Measurements from ENCODE around the gene KBTBD12. TPM values are rescaled to one million over a fixed set of nuclear protein-coding genes. Genes with fewer than 3 reads are reported as not detected.

The KBTBD12 gene
- total and polyA plus RNA-seq, 3 experiments from 2014 or later, result not detected

- Histone ChIP-seq H3K27ac (ENCODE audit: low read depth, low read length) (no peak overlapping the region), H3K4me3 (ENCODE audit: low read length) (no peak overlapping the region), H3K36me3 (ENCODE audit: insufficient read depth, low read length) (no peaks in the 10 kb centered on the region), H3K27me3 (ENCODE audit: insufficient read depth, low read length, poor library complexity, severe bottlenecking) (no peaks in the 10 kb centered on the region), H3K9me3 (ENCODE audit: low read length) (no peaks in the 10 kb centered on the region), H3K4me1 (ENCODE audit: insufficient read depth, low read length) (no peaks in the 10 kb centered on the region)
- Mint-ChIP-seq H3K4me1 (no peaks in the 10 kb centered on the region), H3K9me3 (no peaks in the 10 kb centered on the region), H3K4me3 (no peak overlapping the region), H3K36me3 (no peaks in the 10 kb centered on the region), H3K27ac (no peak overlapping the region), H3K27me3 (peaks cover 0 to 4% of the 10 kb centered on the region in 2 donors)
- ChIA-PET POLR2A (no interaction called here), CTCF (no interaction called here)
- DNase-seq, result no peak
Measured at GRCh38 chr3:127992127-127992526, 77.1 kb downstream of the KBTBD12 start.

- H3K4me1 ChIP-seq (ENCODE audit: insufficient read depth, low read length), result no peaks in the 10 kb centered on the region
- ChIA-PET POLR2A (no interaction called here), CTCF (no interaction called here)
- no peak overlapping the region for H3K4me3 Mint-ChIP-seq
- H3K27ac Mint-ChIP-seq, result no peak overlapping the region
- H3K9me3 ChIP-seq (ENCODE audit: low read length), result no peaks in the 10 kb centered on the region
- DNase-seq, result no peak
- no peaks in the 10 kb centered on the region for H3K27me3 ChIP-seq (ENCODE audit: insufficient read depth, low read length, poor library complexity, severe bottlenecking)
- no peak overlapping the region for H3K27ac ChIP-seq (ENCODE audit: low read depth, low read length)
- no peaks in the 10 kb centered on the region for H3K9me3 Mint-ChIP-seq
- no peaks in the 10 kb centered on the region for H3K36me3 ChIP-seq (ENCODE audit: insufficient read depth, low read length)
- H3K4me1 Mint-ChIP-seq, result no peaks in the 10 kb centered on the region
- H3K36me3 Mint-ChIP-seq, result no peaks in the 10 kb centered on the region
- H3K27me3 Mint-ChIP-seq, result peaks cover 0 to 4% of the 10 kb centered on the region in 2 donors
- H3K4me3 ChIP-seq (ENCODE audit: low read length), result no peak overlapping the region
Measured at GRCh38 chr3:127994011-127994410, 79.0 kb downstream of the KBTBD12 start.

GRCh38 chr3:127997016-127997415 lies 82.0 kb downstream of the KBTBD12 start:
- Mint-ChIP-seq H3K36me3 (no peaks in the 10 kb centered on the region), H3K4me3 (no peak overlapping the region), H3K27me3 (peaks cover 0 to 9% of the 10 kb centered on the region in 2 donors), H3K9me3 (no peaks in the 10 kb centered on the region), H3K27ac (no peak overlapping the region), H3K4me1 (no peaks in the 10 kb centered on the region)
- DNase-seq, result no peak
- Histone ChIP-seq H3K27me3 (ENCODE audit: insufficient read depth, low read length, poor library complexity, severe bottlenecking) (no peaks in the 10 kb centered on the region), H3K4me3 (ENCODE audit: low read length) (no peak overlapping the region), H3K9me3 (ENCODE audit: low read length) (no peaks in the 10 kb centered on the region), H3K4me1 (ENCODE audit: insufficient read depth, low read length) (no peaks in the 10 kb centered on the region), H3K27ac (ENCODE audit: low read depth, low read length) (no peak overlapping the region), H3K36me3 (ENCODE audit: insufficient read depth, low read length) (no peaks in the 10 kb centered on the region)
- CTCF ChIA-PET, result no interaction called here
- POLR2A ChIA-PET, result no interaction called here

- no peak overlapping the region for H3K4me3 Mint-ChIP-seq
- H3K27me3 Mint-ChIP-seq, result peaks cover 0 to 9% of the 10 kb centered on the region in 2 donors
- Histone ChIP-seq H3K4me1 (ENCODE audit: insufficient read depth, low read length) (no peaks in the 10 kb centered on the region), H3K4me3 (ENCODE audit: low read length) (no peak overlapping the region), H3K27me3 (ENCODE audit: insufficient read depth, low read length, poor library complexity, severe bottlenecking) (no peaks in the 10 kb centered on the region), H3K9me3 (ENCODE audit: low read length) (no peaks in the 10 kb centered on the region), H3K27ac (ENCODE audit: low read depth, low read length) (no peak overlapping the region), H3K36me3 (ENCODE audit: insufficient read depth, low read length) (no peaks in the 10 kb centered on the region)
- no peak overlapping the region for H3K27ac Mint-ChIP-seq
- no peak for DNase-seq
- no peaks in the 10 kb centered on the region for H3K4me1 Mint-ChIP-seq
- CTCF ChIA-PET, result no interaction called here
- POLR2A ChIA-PET, result no interaction called here
- no peaks in the 10 kb centered on the region for H3K9me3 Mint-ChIP-seq
- H3K36me3 Mint-ChIP-seq, result no peaks in the 10 kb centered on the region
Measured at GRCh38 chr3:127997961-127998360, 82.9 kb downstream of the KBTBD12 start.

- DNase-seq, result no peak
- Mint-ChIP-seq H3K27me3 (peaks cover 0 to 9% of the 10 kb centered on the region in 2 donors), H3K4me3 (no peak overlapping the region), H3K9me3 (no peaks in the 10 kb centered on the region), H3K4me1 (no peaks in the 10 kb centered on the region), H3K36me3 (no peaks in the 10 kb centered on the region), H3K27ac (no peak overlapping the region)
- POLR2A ChIA-PET, result no interaction called here
- no peak overlapping the region for H3K4me3 ChIP-seq (ENCODE audit: low read length)
- H3K27me3 ChIP-seq (ENCODE audit: insufficient read depth, low read length, poor library complexity, severe bottlenecking), result no peaks in the 10 kb centered on the region
- no peaks in the 10 kb centered on the region for H3K36me3 ChIP-seq (ENCODE audit: insufficient read depth, low read length)
- H3K4me1 ChIP-seq (ENCODE audit: insufficient read depth, low read length), result no peaks in the 10 kb centered on the region
- H3K27ac ChIP-seq (ENCODE audit: low read depth, low read length), result no peak overlapping the region
- H3K9me3 ChIP-seq (ENCODE audit: low read length), result no peaks in the 10 kb centered on the region
- CTCF ChIA-PET, result no interaction called here
Measured at GRCh38 chr3:127998596-127998995, 83.6 kb downstream of the KBTBD12 start.

- no peaks in the 10 kb centered on the region for H3K36me3 Mint-ChIP-seq
- no peak for DNase-seq
- no peaks in the 10 kb centered on the region for H3K4me1 Mint-ChIP-seq
- ChIA-PET POLR2A (no interaction called here), CTCF (no interaction called here)
- peaks cover 0 to 9% of the 10 kb centered on the region in 2 donors for H3K27me3 Mint-ChIP-seq
- Histone ChIP-seq H3K27ac (ENCODE audit: low read depth, low read length) (no peak overlapping the region), H3K4me1 (ENCODE audit: insufficient read depth, low read length) (no peaks in the 10 kb centered on the region), H3K9me3 (ENCODE audit: low read length) (no peaks in the 10 kb centered on the region), H3K4me3 (ENCODE audit: low read length) (no peak overlapping the region), H3K36me3 (ENCODE audit: insufficient read depth, low read length) (no peaks in the 10 kb centered on the region), H3K27me3 (ENCODE audit: insufficient read depth, low read length, poor library complexity, severe bottlenecking) (no peaks in the 10 kb centered on the region)
- H3K27ac Mint-ChIP-seq, result no peak overlapping the region
- H3K4me3 Mint-ChIP-seq, result no peak overlapping the region
- no peaks in the 10 kb centered on the region for H3K9me3 Mint-ChIP-seq
Measured at GRCh38 chr3:127999509-128000106, 84.6 kb downstream of the KBTBD12 start.

- no peaks in the 10 kb centered on the region for H3K36me3 ChIP-seq (ENCODE audit: insufficient read depth, low read length)
- no peak for DNase-seq
- H3K4me1 Mint-ChIP-seq, result no peaks in the 10 kb centered on the region
- no peaks in the 10 kb centered on the region for H3K27me3 ChIP-seq (ENCODE audit: insufficient read depth, low read length, poor library complexity, severe bottlenecking)
- H3K27me3 Mint-ChIP-seq, result peaks cover 2 to 9% of the 10 kb centered on the region in 2 donors
- CTCF ChIA-PET, result interaction anchor here (0.7 kb wide), 1 partner anchor 10 kb away, joined by 4 read pairs; no protein-coding TSS in a partner anchor
- H3K4me1 ChIP-seq (ENCODE audit: insufficient read depth, low read length), result no peaks in the 10 kb centered on the region
- no peak overlapping the region for H3K4me3 Mint-ChIP-seq
- H3K36me3 Mint-ChIP-seq, result peaks cover 0 to 2% (median 0%) of the 10 kb centered on the region in 3 donors
- H3K4me3 ChIP-seq (ENCODE audit: low read length), result no peak overlapping the region
- POLR2A ChIA-PET, result no interaction called here
- no peak overlapping the region for H3K27ac Mint-ChIP-seq
- no peaks in the 10 kb centered on the region for H3K9me3 ChIP-seq (ENCODE audit: low read length)
- no peaks in the 10 kb centered on the region for H3K9me3 Mint-ChIP-seq
- no peak overlapping the region for H3K27ac ChIP-seq (ENCODE audit: low read depth, low read length)
Measured at GRCh38 chr3:128001576-128001975, 86.5 kb downstream of the KBTBD12 start.

GRCh38 chr3:128004661-128005060 lies 89.6 kb downstream of the KBTBD12 start:
- H3K4me1 Mint-ChIP-seq, result no peaks in the 10 kb centered on the region
- Histone ChIP-seq H3K4me3 (ENCODE audit: low read length) (no peak overlapping the region), H3K9me3 (ENCODE audit: low read length) (no peaks in the 10 kb centered on the region), H3K27ac (ENCODE audit: low read depth, low read length) (no peak overlapping the region), H3K36me3 (ENCODE audit: insufficient read depth, low read length) (no peaks in the 10 kb centered on the region), H3K27me3 (ENCODE audit: insufficient read depth, low read length, poor library complexity, severe bottlenecking) (no peaks in the 10 kb centered on the region), H3K4me1 (ENCODE audit: insufficient read depth, low read length) (no peaks in the 10 kb centered on the region)
- peaks cover 0 to 2% (median 0%) of the 10 kb centered on the region in 3 donors for H3K36me3 Mint-ChIP-seq
- no peak for DNase-seq
- H3K4me3 Mint-ChIP-seq, result no peak overlapping the region
- ChIA-PET POLR2A (no interaction called here), CTCF (no interaction called here)
- no peak overlapping the region for H3K27ac Mint-ChIP-seq
- peaks cover 4 to 14% of the 10 kb centered on the region in 2 donors for H3K27me3 Mint-ChIP-seq
- no peaks in the 10 kb centered on the region for H3K9me3 Mint-ChIP-seq

Data from CD8-positive, alpha-beta memory T cell (primary cell).